DMS153 treated with DMSO at 0.1 percent for 48 hours (cell line): ENCODE measurements around the gene CBX6.
A peak's percentile ranks its signal among the peaks of the same experiment; 100 is the strongest.

Experiments used
- DNase-seq: peaks from one replicate; lab custom pipeline; 2025; ENCODE audit not compliant: unreplicated experiment; lab: John Stamatoyannopoulos, UW

Gene CBX6

GRCh38 chr22:38841211-38841610 is 30.8 kb downstream of the CBX6 start:
- DNase-seq, result peak; percentile 47

- no peak for DNase-seq
Measured at GRCh38 chr22:38840129-38840528, 31.9 kb downstream of the CBX6 start.

GRCh38 chr22:38839686-38840085 is 32.3 kb downstream of the CBX6 start:
- DNase-seq, result no peak

- no peak for DNase-seq
Measured at GRCh38 chr22:38837414-38837928, 34.5 kb downstream of the CBX6 start.

GRCh38 chr22:38835888-38836301 is 36.1 kb downstream of the CBX6 start:
- no peak for DNase-seq

GRCh38 chr22:38834991-38835390 is 37.0 kb downstream of the CBX6 start:
- DNase-seq, result no peak

- DNase-seq, result no peak
Measured at GRCh38 chr22:38834215-38834953, 37.6 kb downstream of the CBX6 start.

GRCh38 chr22:38833061-38833460 is 39.0 kb downstream of the CBX6 start:
- no peak for DNase-seq

GRCh38 chr22:38832005-38832978 is 39.7 kb downstream of the CBX6 start:
- DNase-seq, result no peak

GRCh38 chr22:38831166-38831945 is 40.7 kb downstream of the CBX6 start:
- DNase-seq, result no peak

GRCh38 chr22:38830845-38831108 is 41.2 kb downstream of the CBX6 start:
- no peak for DNase-seq

GRCh38 chr22:38830026-38830844 is 41.8 kb downstream of the CBX6 start:
- DNase-seq, result no peak

GRCh38 chr22:38829485-38829884 is 42.5 kb downstream of the CBX6 start:
- DNase-seq, result no peak

GRCh38 chr22:38828616-38829205 is 43.3 kb downstream of the CBX6 start:
- no peak for DNase-seq

GRCh38 chr22:38828191-38828590 is 43.8 kb downstream of the CBX6 start:
- no peak for DNase-seq

GRCh38 chr22:38827510-38827909 is 44.5 kb downstream of the CBX6 start:
- no peak for DNase-seq

GRCh38 chr22:38826801-38827200 is 45.2 kb downstream of the CBX6 start:
- DNase-seq, result no peak

GRCh38 chr22:38826386-38826785 is 45.6 kb downstream of the CBX6 start:
- DNase-seq, result no peak

- no peak for DNase-seq
Measured at GRCh38 chr22:38824585-38824984, 47.4 kb downstream of the CBX6 start.

- no peak for DNase-seq
Measured at GRCh38 chr22:38823637-38824036, 48.4 kb downstream of the CBX6 start.
